GM19455 (cell line): ENCODE results near the gene PNPLA3.
"Not testable (repeated sequence)": the region's sequence is repeated elsewhere in the genome, so short reads cannot be mapped to it uniquely, and the experiment has no call there.

Experiments used
- ATAC-seq: cut with Tn5 transposase; IDR thresholded peaks from one replicate; pipeline ENCODE4 v1.9.1; 2021; ENCODE audit not compliant: unreplicated experiment

The PNPLA3 gene

DNA sequence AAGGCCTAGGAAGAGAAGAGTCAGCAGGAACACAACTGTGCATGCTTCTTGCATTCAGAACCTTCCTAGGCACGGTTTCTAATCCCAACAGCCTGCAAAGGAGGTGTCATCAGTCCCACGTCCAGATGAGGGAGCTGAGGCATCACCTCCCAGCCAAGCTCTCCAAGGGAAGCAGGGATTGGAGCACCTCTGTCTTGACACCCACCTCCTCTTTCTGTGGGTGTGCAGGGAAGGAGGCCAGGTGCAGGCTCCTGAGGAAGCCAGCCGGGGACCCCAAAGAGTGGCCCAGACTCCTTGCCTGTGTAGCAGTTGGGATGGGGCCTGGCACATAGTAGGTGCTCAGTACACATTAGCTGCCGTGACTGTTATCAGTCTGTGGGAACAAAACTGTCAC is 33.7 kb upstream of the PNPLA3 start:
- no peak for ATAC-seq

DNA sequence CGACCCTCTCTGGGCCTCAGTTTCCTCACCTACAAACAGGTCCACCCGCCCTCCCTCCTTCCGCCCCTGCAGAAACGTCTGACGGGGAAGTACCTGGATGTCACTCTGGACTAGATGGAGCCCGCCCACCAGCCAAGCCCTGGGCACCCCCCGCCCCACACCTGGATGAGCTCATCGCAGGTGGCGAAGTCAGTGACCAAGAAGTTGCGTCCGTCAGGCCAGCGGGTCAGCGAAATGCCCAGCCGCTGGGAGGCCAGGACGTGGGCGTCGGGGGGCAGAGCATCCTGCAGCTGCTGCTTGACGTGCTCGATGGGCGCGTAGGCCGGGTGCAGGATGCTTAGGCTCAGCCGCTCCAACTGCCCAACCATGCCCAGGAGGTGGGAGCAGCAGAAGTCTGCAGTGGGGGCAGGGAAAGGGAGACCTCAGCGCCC is 32.7 kb upstream of the PNPLA3 start:
- no peak for ATAC-seq

DNA sequence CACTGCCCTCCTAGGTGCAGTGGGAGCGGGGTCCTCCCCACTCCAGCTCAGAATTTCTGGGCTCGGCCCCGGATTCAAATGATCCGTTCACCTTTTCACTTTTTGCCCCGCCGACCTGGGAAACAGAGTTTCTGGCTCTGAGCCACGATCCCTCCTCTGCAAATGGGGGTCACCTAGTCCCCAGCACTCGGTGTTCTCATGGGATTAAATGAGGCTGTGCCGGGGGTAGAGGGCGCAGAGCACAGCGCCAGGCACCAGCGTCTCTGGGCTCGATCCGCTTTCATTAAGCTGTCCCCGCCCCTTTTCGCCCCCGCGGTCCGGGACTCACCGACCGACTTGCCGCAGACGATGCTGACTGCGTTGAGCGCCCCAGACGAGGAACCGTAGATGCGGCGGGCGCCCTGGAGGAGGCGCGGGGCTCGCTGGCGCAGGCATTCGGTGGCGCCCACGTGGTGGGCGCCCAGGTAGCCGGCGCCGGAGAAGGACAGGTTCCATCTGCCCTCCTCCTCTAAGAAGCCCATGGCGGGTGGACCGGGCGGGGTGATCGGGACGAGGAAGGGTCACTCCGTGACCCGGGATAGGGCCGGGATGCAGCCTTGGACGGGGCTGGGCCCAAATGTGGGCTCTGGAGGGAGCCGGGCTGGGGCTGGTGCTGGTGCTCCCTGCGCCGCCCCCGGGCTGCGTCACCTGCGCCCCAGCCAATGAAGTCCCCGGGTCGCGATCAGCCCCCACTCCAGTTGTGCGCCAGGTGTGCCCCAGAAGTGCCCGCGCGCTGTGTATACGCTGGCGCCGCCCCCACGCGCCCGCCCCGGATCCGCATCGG is 32.0 kb upstream of the PNPLA3 start, which contains the start of gene PNPLA5:
TSS of gene PNPLA5 (minus strand) at position 654 of the 823 bp plus-strand sequence. CDS start at position 521, 133 bp downstream.
- no peak for ATAC-seq

DNA sequence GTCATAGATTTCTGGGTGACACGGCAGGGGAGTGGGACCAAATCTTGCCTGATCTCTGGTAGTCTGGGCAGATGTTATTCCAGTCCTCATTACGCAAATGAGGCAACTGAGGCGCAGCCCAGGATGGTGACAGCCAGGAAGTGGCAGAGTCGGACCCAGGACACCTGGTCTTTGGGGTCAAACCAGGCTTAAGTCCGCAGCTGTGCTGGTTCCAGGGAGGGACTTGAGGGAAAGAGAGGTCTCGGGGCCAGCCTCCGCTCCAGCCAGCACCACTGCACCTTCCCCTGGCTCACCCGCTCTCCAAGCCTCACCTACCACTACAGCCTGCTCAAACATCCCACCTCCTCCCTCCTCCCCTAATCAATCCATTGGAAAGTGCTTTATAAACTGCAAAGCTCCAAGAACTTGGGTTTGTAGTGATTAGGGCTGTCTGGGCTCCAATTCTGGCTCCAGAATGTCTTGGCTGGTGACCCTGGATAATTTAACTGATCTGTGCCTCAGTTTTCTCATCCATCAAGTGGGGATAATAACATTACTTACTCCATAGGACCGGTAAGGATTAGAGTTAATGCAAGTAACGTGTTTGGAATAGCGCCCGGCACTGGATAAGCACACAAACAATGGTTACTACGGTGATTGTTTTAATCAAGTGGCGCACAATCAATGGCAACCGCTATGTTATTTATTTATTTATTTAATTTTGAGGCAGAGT is 31.3 kb upstream of the PNPLA3 start:
- ATAC-seq, result no peak

DNA sequence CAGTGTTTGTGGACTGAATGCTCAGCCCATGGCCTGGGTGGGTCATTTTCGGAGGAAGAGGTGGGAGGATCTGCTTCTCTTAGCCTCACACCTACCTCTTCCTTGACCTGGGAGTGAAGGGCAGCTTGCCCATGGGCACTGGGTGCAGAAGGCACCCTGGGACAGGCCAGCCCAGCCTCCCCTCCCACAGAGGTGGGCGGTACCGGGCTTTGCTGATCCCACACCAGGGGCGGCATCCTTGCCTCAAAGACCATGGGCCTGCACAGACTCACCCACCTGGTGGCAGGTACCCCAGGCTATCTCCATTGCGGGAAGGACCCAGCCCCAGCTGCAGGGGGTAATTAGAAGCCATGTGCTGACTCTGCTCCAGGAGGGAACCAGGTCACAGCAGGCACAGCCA is 30.3 kb upstream of the PNPLA3 start:
- no peak for ATAC-seq

DNA sequence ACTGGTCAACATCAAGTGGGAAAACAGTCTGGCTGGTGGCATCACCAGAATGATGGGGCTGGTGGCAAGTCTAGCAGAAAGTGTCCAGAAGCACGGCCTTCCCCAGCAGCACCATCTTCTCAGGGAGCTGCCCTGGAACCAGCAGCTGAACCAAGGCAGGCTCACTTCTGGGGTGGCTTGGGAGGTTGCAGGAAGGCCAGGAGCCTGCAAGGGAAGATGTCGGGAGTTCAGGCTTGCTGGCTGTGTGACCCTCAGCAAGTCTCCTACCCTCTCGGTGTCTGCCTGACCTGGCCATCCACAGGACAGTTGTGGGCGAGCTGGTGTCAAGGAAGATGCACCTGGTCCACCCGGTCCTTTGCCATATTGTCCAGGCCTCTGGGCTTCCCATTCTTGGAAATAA is 29.5 kb upstream of the PNPLA3 start:
- ATAC-seq, result no peak

DNA sequence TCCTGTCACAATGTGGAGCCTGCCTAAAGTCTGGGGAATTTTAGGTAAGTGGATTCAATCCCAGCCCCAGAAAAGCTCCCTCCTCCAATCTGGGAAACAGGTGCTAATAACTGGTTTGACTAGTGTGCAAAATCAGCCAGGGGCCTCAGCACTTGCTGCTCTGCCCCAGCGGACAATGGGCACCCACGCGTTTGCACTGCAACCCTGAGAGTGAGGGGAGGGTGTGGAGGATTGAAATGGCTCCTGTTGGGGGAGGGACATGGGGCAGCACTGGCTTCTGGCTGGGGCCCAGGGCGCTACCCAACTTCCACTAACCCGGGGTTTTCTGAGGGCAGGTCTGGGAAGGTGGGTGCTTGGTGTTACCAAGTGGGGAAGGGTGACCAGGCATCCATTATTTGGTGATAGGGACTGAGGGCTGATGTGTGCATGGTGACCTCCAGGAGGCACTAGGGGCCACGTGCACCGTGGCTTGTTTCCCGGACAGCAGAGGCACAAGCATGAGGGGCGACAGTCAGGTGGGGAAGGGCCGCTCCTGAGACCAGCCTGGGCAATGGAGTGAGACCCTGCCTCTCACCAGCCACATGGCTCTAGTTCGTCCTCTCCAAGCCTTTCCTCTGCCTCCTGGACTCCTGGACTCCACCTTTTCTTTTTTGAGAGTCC is 27.5 kb upstream of the PNPLA3 start:
- no peak for ATAC-seq

DNA sequence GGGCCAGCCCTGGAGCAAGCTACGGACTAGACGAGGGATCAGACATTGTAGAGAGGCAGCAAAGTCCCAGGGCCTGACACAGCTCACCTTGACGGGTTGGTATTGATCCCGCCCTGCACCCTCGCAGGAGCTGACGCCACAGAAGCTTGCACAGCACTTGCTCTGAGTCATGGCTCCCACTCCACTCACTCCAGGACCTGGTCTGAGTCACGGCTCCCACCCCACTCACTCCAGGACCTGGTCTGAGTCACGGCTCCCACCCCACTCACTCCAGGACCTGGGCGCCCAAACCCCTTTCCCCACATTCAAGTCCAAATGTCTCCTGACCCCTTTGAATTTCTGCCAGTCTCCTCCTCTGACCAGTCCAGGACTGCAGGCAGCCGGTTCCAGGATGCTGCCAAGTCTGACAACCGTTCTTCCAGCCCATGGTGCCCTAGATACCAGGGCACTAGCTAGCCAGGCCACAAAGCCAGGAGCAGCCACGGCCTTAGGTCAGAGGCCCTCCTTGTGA is 25.8 kb upstream of the PNPLA3 start:
- ATAC-seq, result no peak

DNA sequence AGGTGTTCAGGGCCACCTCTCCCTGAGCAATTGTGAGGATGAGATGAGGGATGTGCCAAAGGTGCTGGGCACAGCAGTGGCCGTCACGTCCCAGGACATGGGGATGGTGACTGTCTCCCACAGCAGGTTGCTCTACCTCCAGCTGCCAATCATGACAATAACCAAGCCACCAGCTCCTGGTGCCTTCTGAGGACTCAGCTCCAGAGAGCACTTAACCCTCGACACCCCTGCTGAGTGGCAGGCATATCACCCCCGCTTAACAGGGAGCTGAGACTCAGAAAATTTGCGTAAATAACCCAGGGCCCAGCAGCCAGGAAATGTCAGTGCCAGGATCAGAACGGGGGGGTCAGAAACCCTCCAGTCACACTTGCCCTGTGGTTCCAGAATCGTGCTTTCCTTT is 23.4 kb upstream of the PNPLA3 start:
- ATAC-seq, result no peak

DNA sequence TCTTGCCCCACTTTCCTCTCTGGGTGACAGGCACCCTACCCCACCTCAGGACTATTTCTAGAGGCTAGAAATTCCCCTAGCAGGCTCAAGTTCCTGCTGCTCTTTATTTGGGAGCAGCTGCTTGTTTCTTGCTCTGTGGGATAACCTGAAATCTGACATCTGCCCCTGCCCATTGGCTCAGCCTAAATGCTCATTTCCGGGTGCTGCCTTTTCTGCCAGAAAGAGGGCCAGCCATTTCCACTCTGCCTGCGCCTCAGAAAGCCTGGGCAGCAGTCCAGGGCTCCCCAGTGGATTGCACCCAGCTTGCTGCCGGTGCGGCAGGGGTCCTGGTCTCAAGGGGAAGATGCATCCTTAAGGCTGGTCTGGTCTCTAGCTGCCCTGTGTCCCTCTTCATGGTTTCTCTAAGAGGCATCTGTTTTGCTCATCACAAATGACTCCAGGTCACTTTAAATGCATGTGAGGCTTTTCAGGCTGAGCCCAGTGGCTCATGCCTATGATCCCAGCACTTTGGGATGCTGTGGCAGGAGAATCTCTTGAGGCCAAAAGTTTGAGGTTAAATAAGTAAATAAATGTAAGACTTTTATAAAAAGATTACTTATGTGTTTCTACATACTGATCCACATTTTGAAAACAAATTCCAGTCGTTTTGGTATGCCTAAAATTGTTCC is 21.5 kb upstream of the PNPLA3 start:
- ATAC-seq, result no peak

DNA sequence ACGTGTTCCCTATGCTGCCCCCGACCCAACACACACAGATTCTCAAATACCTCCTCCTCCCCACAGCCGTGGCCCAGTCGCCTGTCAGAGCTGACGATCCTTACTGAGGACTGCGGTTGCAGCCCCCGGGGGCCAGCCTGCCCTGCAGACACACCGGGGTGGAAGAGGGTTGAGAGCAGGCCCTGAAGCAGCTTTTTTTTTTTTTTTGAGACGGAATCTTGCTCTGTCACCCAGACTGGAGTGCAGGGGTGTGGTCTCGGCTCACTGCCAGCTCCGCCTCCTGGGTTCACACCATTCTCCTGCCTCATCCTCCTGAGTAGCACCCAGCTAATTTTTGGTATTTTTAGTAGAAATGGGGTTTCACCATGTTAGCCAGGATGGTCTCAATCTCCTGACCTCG is 20.6 kb upstream of the PNPLA3 start:
- ATAC-seq, result not testable (repeated sequence)

DNA sequence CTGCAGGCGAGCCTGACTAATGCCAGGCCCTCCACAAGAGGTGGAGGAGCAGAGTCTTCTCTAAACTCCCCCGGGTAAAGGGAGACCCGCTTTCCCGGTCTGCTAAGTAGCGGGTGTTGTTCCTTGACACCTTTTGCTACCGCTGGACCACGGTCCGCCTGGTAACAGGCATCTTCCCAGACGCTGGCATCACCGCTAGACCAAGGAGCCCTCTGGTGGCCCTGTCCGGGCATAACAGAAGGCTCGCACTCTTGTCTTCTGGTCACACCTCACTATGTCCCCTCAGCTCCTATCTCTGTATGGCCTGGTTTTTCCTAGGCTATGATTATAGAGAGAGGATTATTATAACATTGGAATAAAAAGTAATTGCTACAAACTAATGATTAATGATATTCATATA is 19.2 kb upstream of the PNPLA3 start:
- ATAC-seq, result not testable (repeated sequence)

DNA sequence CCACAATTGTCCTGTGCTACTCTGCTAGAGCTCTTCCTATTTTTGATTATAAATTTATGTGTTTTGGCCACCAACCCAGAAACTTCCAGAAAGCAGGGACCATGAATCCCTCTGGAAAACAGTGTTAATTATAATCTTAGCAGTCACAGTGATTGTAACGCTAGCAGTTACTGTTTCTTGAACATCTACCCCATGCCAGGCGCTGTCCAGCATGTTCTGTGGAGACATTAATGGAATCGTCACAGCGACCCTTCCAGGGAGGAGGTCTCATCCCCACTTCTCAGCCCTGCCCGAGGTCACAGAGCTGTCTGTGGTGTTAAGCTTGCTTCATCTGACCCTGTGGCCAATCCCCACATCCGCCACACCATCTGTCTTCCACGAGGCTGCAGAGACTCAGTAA is 17.9 kb upstream of the PNPLA3 start:
- no peak for ATAC-seq

DNA sequence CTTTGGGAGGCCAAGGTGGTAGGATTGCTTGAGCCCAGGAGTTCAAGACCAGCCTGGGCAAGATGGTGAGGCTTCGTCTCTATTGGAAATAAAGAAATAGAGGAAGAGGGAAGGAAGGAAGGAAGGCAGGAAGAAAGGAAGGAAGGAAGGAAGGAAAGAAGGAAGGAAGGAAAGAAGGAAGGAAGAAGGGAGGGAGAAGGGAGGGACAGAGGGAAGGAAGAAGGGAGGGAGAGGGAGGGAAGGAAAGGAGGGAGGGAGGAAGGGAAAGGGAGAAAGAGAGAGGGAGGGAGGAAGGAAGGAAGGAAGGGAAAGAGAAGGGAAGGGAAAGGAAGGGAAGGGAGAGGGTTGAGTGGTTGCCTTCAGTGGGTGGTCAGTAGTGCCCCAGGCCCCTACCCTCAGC is 13.9 kb upstream of the PNPLA3 start:
- no peak for ATAC-seq

DNA sequence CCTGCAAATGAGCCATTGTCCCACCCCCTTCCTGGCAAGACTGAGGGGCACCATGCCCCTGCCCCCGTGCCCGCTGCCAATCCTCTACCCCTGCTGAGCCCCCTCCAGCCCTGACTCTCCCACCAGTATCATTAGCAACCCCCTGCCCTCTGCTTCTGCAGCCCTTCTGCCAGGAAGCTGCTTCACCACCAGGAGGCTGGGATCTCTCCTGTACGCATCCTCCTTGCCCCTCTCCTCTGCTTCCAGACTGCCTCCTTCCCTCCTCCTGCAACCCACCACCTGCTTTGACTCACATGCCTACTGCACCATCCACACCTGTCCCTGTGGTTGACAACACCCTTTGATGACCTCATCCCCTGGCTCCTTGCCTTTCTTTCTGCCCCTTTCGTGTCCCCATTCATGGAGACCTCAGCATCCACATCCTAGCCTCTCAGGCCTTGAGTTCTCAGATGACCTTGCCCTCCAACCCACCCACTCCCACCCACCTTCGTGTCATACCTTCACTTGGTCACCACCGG is 13.4 kb upstream of the PNPLA3 start:
- ATAC-seq, result no peak

DNA sequence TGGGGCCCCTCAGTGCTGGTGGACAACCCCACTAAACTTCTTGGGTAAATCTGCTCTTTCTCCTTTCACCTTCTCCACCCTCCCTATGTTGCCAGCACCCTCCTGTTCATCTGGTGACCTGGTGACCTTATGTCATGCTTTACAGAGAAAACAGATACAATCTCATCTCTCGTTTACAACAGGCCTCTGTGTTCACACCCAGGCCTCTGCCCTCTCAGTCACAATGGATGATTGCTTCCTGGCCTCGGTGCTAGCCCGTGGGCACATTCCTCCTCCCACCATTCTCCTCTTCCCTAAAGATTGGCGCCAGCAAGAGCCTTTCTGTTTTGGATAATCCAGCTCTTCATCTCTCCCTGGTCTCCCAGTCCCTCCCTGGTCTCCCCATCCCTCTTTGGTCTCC is 12.3 kb upstream of the PNPLA3 start:
- ATAC-seq, result no peak

DNA sequence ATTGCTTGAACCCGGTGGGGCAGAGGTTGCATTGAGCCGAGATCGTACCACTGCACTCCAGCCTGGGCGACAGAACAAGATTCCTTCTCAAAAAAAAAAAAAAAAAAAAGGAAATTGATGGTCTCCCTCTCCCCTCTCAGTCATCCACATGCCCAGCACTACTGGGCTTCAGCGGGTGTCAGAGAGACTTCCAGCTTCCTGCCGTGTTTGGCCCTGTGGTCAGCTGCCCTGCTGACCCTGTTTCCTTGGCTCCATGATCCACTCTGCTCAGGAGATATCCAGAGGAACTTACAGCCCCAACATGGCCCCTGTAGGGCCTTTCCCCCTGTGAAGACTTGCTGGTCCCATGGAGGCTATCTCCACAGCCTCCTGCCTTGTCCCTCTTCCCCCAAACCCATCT is 6.1 kb upstream of the PNPLA3 start:
- ATAC-seq, result no peak

DNA sequence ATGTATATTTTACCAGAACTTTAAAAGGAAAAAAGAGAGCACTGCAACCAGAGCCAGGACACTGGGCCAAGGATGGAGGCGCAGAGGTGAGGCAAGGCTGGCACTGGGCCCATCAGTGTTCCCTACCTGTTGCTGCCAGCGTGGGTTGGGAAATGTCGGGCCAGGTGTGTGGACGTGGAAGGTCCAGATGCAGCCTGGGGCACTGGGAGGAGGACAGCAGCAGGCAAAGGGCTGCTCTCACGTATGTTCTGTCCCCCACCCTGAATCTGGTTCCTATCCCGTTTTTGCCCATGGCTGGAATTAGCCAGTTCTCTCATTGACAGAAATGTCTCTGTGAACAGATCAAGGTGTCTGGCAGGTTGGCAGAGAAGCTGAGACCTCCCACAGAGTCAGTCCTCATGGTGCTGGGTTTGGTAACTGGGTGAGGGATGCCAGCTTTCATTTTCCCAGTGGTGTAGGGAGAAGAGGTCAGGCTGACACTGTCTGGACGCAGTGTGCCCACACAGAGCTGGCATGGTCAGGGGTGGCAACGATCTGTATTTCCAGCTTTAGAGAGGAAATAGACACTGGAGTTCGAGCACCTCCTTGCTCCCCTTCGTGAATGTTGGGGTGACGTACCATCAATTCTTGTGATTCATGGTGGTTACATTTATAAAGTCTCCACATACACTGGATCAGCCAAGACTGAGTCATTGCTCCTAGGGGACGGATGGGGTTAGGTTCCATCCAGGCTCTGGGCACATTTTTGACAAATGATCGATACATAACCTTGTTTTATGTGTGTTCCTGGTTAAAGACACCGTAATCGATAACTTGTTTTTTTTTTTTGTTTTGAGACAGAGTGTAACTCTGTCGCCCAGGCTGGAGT is 4.3 kb upstream of the PNPLA3 start:
- no peak for ATAC-seq

DNA sequence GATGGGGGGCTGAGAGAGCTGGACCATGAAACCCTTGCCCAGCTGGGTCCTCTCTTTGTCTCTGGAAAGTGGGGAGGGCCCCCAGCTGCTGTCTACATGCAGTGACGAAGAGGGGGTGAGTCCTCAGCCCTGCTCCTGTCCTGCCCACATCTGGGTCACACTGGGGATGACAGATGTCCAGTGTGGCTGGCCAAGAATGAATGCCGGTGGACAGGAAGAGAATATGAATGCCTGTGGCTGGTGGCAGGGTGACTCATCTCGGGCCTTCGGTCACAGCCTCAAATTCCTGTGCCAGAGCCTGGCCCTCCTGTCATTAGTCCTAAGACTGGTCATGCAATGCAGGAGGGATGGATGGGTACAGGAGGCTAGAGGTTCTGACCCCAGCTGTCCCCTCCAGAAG is 2.2 kb upstream of the PNPLA3 start:
- no peak for ATAC-seq

DNA sequence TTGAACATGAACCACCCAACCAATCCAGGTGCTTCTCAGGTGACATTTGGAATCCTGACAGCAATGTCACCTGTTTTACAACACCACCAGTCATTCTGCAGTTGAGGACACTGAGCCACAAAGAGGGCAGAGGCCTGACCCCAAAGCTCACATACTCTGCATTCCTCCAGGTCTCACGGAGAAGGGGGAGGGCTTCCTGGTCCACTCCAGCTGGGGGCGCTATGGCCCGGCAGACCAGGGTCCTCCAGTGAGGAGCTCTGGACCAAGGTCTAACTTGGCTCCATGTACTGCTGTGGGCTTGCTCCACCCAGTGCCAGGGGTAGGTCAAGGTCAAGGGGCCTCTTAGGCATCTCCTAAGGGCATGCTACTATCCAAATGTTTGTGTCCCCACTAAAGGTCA is 1.5 kb upstream of the PNPLA3 start:
- no peak for ATAC-seq
